Thymus (tissue), 11 donors: Measurements from ENCODE around the gene SMCO3. TPM values are rescaled to one million over a fixed set of nuclear protein-coding genes. Genes with fewer than 3 reads are reported as not detected.

Experiments used
- DNase-seq, 9 donors: peaks; one replicate each; pipeline ENCODE4 v3.0.0-alpha.2; 2013; ENCODE audit warnings: low spot score in 9 of 9, low read depth in 6 of 9, missing footprints in 1 of 9
- H3K27ac ChIP-seq, 2 donors: one replicate each; pipeline ENCODE4 v1.5.1; 2013; ENCODE audit warnings: control low read depth in 1 of 2, low read depth in 1 of 2, low read length in 1 of 2, mild to moderate bottlenecking in 1 of 2, moderate library complexity in 1 of 2
- H3K27me3 ChIP-seq, 2 donors: one replicate each; pipeline ENCODE4 v1.5.1; 2013; ENCODE audit warnings: low read length in 1 of 2; ENCODE audit not compliant: control insufficient read depth in 2 of 2, insufficient read depth in 1 of 2
- H3K36me3 ChIP-seq, 2 donors: one replicate each; pipeline ENCODE4 v1.5.1; 2013; ENCODE audit warnings: low read length in 1 of 2, mild to moderate bottlenecking in 1 of 2, moderate library complexity in 1 of 2; ENCODE audit not compliant: control insufficient read depth in 2 of 2, insufficient read depth in 2 of 2
- H3K4me1 ChIP-seq, 2 donors: one replicate each; pipeline ENCODE4 v1.5.1; 2013; ENCODE audit warnings: low read length in 2 of 2; ENCODE audit not compliant: control insufficient read depth in 2 of 2, insufficient read depth in 2 of 2
- H3K4me3 ChIP-seq, 2 donors: one replicate each; pipeline ENCODE4 v1.5.1; 2013; ENCODE audit warnings: low read length in 2 of 2, control low read depth in 1 of 2, mild to moderate bottlenecking in 1 of 2
- H3K9me3 ChIP-seq, 2 donors: one replicate each; pipeline ENCODE4 v1.5.1; 2013; ENCODE audit warnings: low read length in 1 of 2, mild to moderate bottlenecking in 1 of 2; ENCODE audit not compliant: control insufficient read depth in 2 of 2, insufficient read depth in 1 of 2
- WGBS: extraction: QIAGEN DNeasy Blood & Tissue Kit; methylation state at CpG from one replicate; pipeline ENCODE4 v1.1.7; 2013; 5-methylcytosine and 5-hydroxymethylcytosine counted together
- polyA plus RNA-seq: library from polyadenylated mRNA; stranded (reverse); fragments of 200-250 nt; gene quantifications from one replicate; pipeline ENCODE4 v1.2.3, GENCODE V29; 2013
- total RNA-seq: library from RNA; stranded (reverse); fragments of 120-200 nt; gene quantifications from one replicate; pipeline ENCODE4 v1.2.4, GENCODE V29; 2013
- donor health status: healthy.

The SMCO3 gene
- total and polyA plus RNA-seq, 2 donors, result 0.05 to 0.09 TPM

DNA sequence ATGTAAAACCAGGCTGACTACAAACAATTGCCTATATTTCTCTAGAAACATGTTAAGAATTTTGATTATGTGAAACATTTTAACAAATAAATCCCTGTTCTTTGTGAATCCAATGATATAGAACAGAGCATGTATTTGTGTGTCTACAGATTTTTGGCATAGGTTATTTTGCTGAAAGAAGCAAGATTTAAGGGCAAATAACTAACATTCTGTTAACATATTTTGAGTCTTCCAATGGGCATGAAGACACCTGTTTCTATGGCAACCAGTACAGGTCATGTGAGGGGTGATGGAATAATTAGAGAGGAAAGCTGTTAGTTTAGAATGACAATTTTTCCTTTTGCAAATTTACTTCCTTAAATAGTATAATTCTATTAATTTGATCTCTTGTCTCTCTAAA, 20.5 kb upstream of the SMCO3 start:
- no peak overlapping the region for H3K4me3 ChIP-seq
- no peaks in the 10 kb centered on the region for H3K36me3 ChIP-seq
- H3K27me3 ChIP-seq, result no peaks in the 10 kb centered on the region
- H3K4me1 ChIP-seq, result no peaks in the 10 kb centered on the region
- no peak overlapping the region for H3K27ac ChIP-seq
- no peak for DNase-seq
- H3K9me3 ChIP-seq, result no peaks in the 10 kb centered on the region

DNA sequence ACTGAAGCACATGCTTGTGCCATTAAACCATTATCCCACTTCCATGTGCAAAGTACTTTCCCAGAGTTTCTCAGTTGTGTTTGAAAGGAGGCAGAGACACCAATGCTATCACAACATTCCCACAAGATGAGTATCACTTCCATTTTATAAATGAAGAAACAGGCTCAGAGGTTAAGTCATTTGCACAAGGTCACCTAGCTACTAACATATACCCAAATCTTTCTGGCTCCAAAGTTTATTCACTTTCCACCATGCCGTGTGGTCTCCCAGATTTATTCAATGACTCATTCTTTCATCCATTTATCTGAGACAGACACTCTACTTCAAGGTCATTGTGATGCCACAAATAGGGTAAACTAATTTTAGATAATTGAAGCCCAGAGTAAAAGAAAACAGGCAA, 20.0 kb upstream of the SMCO3 start:
- H3K27ac ChIP-seq, result no peak overlapping the region
- H3K36me3 ChIP-seq, result no peaks in the 10 kb centered on the region
- WGBS, result 93% methylated on average over 1 of the region's 1 CpG
- H3K27me3 ChIP-seq, result no peaks in the 10 kb centered on the region
- no peak overlapping the region for H3K4me3 ChIP-seq
- DNase-seq, result no peak
- H3K9me3 ChIP-seq, result no peaks in the 10 kb centered on the region
- H3K4me1 ChIP-seq, result no peaks in the 10 kb centered on the region

DNA sequence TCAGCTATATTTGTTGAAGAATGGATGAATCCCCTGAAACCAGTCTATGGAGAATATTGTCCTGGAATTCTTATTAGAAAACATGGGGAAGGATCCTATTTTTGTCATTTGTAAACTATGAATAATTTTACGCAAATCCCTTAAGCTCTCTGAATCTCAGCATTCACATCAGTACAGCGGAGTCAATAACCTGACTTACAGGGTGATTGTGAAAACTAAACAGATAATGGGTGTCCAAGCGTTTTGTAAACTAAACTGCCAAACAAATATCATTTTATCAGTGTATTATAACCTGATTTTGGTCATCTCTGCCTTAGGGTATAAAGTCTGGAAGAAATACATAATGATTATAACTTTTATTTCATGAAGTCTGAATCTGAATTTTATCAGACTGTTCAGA, 19.4 kb upstream of the SMCO3 start:
- Histone ChIP-seq H3K4me3 (no peak overlapping the region), H3K27me3 (no peaks in the 10 kb centered on the region), H3K27ac (no peak overlapping the region), H3K36me3 (no peaks in the 10 kb centered on the region), H3K9me3 (no peaks in the 10 kb centered on the region), H3K4me1 (no peaks in the 10 kb centered on the region)
- DNase-seq, result no peak
- WGBS, result 96% methylated on average over 3 of the region's 3 CpGs

DNA sequence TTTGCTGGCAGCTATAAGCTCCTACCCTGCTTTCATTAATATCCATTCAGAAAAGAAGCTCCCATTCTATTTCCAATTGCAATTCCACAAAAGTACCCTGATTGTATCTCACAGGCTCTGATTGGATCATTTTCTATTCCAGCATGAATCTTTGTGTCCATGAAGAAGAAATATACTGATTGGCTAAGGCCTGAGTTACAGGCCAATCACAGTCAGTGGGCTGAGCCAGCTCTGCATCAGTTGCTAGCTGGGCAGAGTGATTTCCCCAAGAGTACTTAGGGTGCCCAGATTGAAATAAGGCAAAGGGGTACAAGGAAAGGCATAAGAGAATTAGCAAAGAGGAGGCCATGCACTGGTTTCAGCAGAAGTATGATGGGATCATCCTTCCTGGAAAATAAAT, 14.9 kb upstream of the SMCO3 start:
- no peaks in the 10 kb centered on the region for H3K4me1 ChIP-seq
- H3K4me3 ChIP-seq, result no peak overlapping the region
- no peaks in the 10 kb centered on the region for H3K27me3 ChIP-seq
- no peak for DNase-seq
- no peak overlapping the region for H3K27ac ChIP-seq
- no peaks in the 10 kb centered on the region for H3K9me3 ChIP-seq
- H3K36me3 ChIP-seq, result no peaks in the 10 kb centered on the region

DNA sequence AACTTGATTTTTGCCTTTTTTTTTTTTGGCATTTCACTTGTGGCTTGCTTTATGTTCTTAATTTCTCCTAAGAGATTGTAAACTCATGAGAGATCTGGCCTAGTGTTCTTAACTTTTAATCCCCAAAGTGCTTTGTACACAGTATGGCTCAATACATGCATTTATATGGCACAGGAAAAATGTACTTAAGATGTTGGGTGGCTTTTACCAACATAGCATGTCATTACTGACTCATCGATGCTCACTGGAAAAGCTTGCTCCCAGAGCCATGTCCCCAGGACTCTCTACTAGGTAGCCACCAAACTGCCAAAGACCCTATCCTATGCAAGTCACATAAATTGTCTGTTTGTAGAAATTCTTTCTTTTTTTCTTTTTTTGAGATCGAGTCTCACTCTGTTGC, 13.1 kb upstream of the SMCO3 start:
- no peaks in the 10 kb centered on the region for H3K4me1 ChIP-seq
- DNase-seq, result no peak
- no peaks in the 10 kb centered on the region for H3K36me3 ChIP-seq
- no peak overlapping the region for H3K27ac ChIP-seq
- no peak overlapping the region for H3K4me3 ChIP-seq
- over 99% methylated on average over 2 of the region's 2 CpGs for WGBS
- H3K27me3 ChIP-seq, result no peaks in the 10 kb centered on the region
- no peaks in the 10 kb centered on the region for H3K9me3 ChIP-seq

DNA sequence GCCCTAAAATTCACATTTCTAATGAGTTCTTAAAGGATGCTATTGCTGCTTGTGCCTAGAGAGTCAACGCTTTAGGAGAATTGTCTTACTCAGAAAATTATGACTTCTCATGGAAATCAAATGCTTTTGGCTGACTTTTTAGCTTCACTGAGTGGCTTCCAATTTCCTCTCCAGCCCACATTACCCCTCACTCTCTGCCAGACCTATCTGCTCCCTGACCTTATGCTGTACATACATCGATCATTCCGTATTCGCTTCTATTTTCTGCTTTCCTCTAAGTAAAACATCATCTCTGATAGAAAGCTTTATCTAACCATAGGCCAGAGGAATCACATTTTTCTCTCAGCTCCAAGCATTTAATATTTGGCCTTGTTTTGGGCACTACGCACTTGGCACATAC, 12.5 kb upstream of the SMCO3 start:
- H3K27me3 ChIP-seq, result no peaks in the 10 kb centered on the region
- 98% methylated on average over 5 of the region's 5 CpGs for WGBS
- no peaks in the 10 kb centered on the region for H3K9me3 ChIP-seq
- no peak for DNase-seq
- no peak overlapping the region for H3K27ac ChIP-seq
- H3K4me3 ChIP-seq, result no peak overlapping the region
- no peaks in the 10 kb centered on the region for H3K36me3 ChIP-seq
- H3K4me1 ChIP-seq, result no peaks in the 10 kb centered on the region

DNA sequence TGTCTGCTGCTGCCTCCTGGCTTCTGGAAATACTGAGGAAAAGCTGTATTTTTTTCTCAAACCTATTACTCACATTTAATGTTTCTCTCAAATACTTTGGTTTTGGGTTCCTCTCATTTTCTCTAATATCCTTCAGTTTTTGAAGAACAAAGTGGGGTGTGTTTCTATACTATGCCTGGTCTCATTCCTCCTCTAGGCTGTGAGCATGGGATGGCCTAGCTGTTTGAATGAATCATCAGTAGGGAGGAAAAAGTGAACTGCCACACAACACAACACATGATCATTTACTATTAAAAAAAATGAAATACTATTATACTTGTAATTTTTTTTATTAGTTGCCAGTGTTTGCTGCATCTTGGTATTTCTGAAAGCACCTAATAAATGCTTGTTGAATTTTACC, 11.3 kb upstream of the SMCO3 start:
- H3K4me3 ChIP-seq, result no peak overlapping the region
- no peaks in the 10 kb centered on the region for H3K9me3 ChIP-seq
- no peaks in the 10 kb centered on the region for H3K4me1 ChIP-seq
- H3K27ac ChIP-seq, result no peak overlapping the region
- H3K27me3 ChIP-seq, result no peaks in the 10 kb centered on the region
- DNase-seq, result no peak
- H3K36me3 ChIP-seq, result no peaks in the 10 kb centered on the region

DNA sequence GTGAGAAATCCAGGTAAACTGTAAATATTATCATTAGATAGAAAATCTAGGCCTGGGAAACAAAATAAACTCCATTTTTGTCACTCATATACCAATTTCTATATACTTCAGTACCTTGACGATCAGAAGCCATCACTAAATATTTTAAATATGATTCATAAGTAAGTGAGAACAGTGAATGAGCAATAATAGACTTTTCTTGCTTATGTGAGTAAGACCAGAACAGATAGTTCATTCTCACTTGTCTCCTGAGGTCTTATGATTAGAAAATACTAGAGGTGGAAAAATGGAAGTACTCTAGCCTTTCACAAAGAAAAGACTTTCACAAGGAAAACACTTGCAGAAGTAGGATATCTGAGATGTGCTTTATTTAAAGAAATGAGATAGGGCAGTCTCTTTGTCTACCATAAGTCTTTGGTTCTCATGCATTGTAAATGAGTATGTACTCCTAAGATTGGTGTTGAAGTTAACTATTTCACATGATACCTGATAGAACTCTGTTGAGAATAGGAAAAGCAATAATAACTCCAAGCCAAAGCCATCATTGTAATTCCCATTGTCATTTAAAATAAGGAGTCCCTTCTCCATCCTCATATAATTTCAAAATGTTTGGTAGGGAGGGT, 10.1 kb upstream of the SMCO3 start:
- H3K36me3 ChIP-seq, result no peaks in the 10 kb centered on the region
- WGBS, result 93% methylated on average over 1 of the region's 1 CpG
- DNase-seq, result no peak
- H3K27me3 ChIP-seq, result no peaks in the 10 kb centered on the region
- no peak overlapping the region for H3K4me3 ChIP-seq
- H3K9me3 ChIP-seq, result no peaks in the 10 kb centered on the region
- no peak overlapping the region for H3K27ac ChIP-seq
- H3K4me1 ChIP-seq, result no peaks in the 10 kb centered on the region

DNA sequence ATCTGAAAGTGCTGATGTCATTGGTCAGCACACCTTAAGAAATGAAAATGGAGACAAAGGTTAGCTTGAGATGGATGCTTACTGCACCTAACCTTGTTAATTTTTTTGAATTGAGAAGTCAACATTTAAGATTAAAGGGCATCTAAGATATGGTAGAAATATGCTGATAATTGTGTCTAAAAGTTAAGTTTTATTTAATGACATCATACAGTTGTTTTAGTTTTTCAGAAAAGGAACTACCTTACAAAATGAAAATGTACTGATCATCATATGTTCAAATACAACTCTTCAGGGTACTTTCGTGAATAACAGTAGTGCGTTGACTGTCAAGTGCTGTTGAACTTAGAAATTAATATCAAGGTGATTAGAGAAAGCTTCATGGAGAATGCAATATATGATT, 2.5 kb downstream of the SMCO3 start:
- no peaks in the 10 kb centered on the region for H3K36me3 ChIP-seq
- H3K4me1 ChIP-seq, result no peaks in the 10 kb centered on the region
- DNase-seq, result no peak
- WGBS, result 98% methylated on average over 2 of the region's 2 CpGs
- H3K9me3 ChIP-seq, result no peaks in the 10 kb centered on the region
- no peaks in the 10 kb centered on the region for H3K27me3 ChIP-seq
- H3K27ac ChIP-seq, result no peak overlapping the region
- no peak overlapping the region for H3K4me3 ChIP-seq

DNA sequence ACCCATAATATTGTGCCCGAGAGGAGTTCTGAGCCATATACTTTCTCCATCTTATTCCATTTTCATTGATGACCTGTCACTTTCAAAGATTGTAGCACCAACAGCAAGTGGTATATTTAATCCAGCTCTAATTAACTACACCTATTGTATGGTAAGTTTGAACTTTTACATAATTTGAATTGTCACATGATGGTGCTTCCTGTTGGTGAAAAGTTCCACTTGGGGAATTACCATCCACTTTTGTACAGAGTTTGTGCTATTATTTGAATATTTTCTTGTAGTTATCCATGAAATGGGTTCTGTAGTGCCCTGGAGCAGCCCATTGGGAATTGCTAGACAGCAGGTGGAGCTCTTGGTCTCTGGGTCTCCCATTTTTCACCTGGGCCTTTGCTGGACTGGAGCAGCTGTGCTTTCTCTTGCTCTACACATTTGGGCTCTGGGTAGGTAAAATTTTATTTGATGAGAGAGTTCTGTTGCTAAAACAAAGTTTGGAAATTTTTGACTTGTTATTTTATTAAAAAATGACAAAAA, 3.0 kb downstream of the SMCO3 start:
- WGBS, result 100% methylated on average over 1 of the region's 1 CpG
- Histone ChIP-seq H3K27ac (no peak overlapping the region), H3K4me3 (no peak overlapping the region), H3K36me3 (no peaks in the 10 kb centered on the region), H3K9me3 (no peaks in the 10 kb centered on the region), H3K27me3 (no peaks in the 10 kb centered on the region), H3K4me1 (no peaks in the 10 kb centered on the region)
- no peak for DNase-seq
